K562 (cell line): ENCODE data around the gene DDX54. TPM values are rescaled to one million over a fixed set of nuclear protein-coding genes. Genes with fewer than 3 reads are reported as not detected.

Experiments used
- ATAC-seq: fragments of 200-7000 bp; cut with Tn5 transposase; 3 replicates; pipeline ENCODE4 v1.9.1; 2020; ENCODE audit warnings: moderate library complexity
- BruUV-seq: library from RNA; stranded (reverse); fragments of 400-500 nt; replicated peaks from 2 replicates; lab custom pipeline; 2021; lab: Mats Ljungman, UMichigan
- CTCF ChIA-PET: fragments of 300-600 bp; formaldehyde crosslinking; extraction: SDS; loops from one replicate; lab custom pipeline; 2021; ENCODE audit warnings: low intra/inter-chr PET ratio; lab: Yijun Ruan, JAX
- POLR2A ChIA-PET: fragments of 300-600, 350-650 bp; sonication (Branson Sonifier 250); formaldehyde crosslinking; extraction: SDS; loops from one replicate; lab custom pipeline; 2021; ENCODE audit warnings: antibody characterized with exemption, inconsistent platforms; lab: Yijun Ruan, JAX
- DNase-seq, 4 experiments: peaks; one replicate each; pipeline versions ENCODE4 v3.0.0 to v3.0.0-alpha.2; 2011 to 2018; ENCODE audit warnings: low spot score in 3 of 4, mixed read lengths in 3 of 4; ENCODE audit errors: extremely low read depth in 1 of 4
- FAIRE-seq: peaks from 2 replicates; lab custom pipeline; 2011; peaks lifted over from hg19 to GRCh38; lab: Jason Lieb, UNC
- H2AFZ ChIP-seq: 2 replicates; pipeline ENCODE4 v1.6.0; 2011; ENCODE audit warnings: low read depth, low read length, control low read depth, inconsistent platforms
- H3K27ac ChIP-seq: fragments of 200-600 bp; 3 replicates; pipeline ENCODE4 v1.8.0; 2011; ENCODE audit warnings: low read depth, mild to moderate bottlenecking, control low read depth, inconsistent platforms, low read length, moderate library complexity, mixed read lengths; ENCODE audit errors: extremely low read depth
- H3K27me3 ChIP-seq, 2 experiments: fragments of 300-600 bp in 1 of 2; 2 replicates in 1 of 2; 3 replicates in 1 of 2; pipeline versions ENCODE4 v1.6.0 to v1.8.0; 2011; ENCODE audit warnings: inconsistent platforms in 2 of 2, low read length in 2 of 2, mild to moderate bottlenecking in 1 of 2, mixed read lengths in 1 of 2, moderate library complexity in 1 of 2; ENCODE audit not compliant: control insufficient read depth in 2 of 2, insufficient read depth in 2 of 2
- H3K36me3 ChIP-seq: fragments of 300-600 bp; 3 replicates; pipeline ENCODE4 v1.8.0; 2011; ENCODE audit warnings: mild to moderate bottlenecking, low read length, inconsistent platforms; ENCODE audit not compliant: control insufficient read depth, insufficient read depth
- H3K4me1 ChIP-seq, 2 experiments: fragments of 200-600 bp in 1 of 2; replicated peaks in 1 of 2; 2 replicates in 1 of 2; 3 replicates in 1 of 2; pipeline versions ENCODE4 v1.5.1 to v1.8.0; 2011; ENCODE audit warnings: inconsistent platforms in 2 of 2, low read length in 2 of 2, mild to moderate bottlenecking in 1 of 2, mixed read lengths in 1 of 2, moderate library complexity in 1 of 2; ENCODE audit not compliant: control insufficient read depth in 2 of 2, insufficient read depth in 2 of 2
- H3K4me2 ChIP-seq: 2 replicates; pipeline ENCODE4 v1.6.1; 2011; ENCODE audit warnings: low read length, control low read depth, inconsistent platforms, mixed read lengths; ENCODE audit not compliant: insufficient read depth
- H3K4me3 ChIP-seq: fragments of 200-600 bp; sonication (generic), shearing (Covaris generic); 2 replicates; pipeline ENCODE4 v1.5.1; 2016; ENCODE audit warnings: control low read depth, inconsistent platforms
- H3K79me2 ChIP-seq: fragments of 200-600 bp; 3 replicates; pipeline ENCODE4 v1.8.0; 2011; ENCODE audit warnings: low read length, inconsistent platforms; ENCODE audit not compliant: control insufficient read depth, insufficient read depth
- H3K9ac ChIP-seq, 2 experiments: 2 replicates each; pipeline versions ENCODE4 v1.6.0 to v1.6.1; 2011; ENCODE audit warnings: low read depth in 2 of 2, low read length in 2 of 2, control low read depth in 1 of 2, inconsistent platforms in 1 of 2, mild to moderate bottlenecking in 1 of 2, mixed read lengths in 1 of 2; ENCODE audit not compliant: insufficient read depth in 1 of 2
- H3K9me1 ChIP-seq: one replicate; pipeline ENCODE4 v1.6.0; 2011; ENCODE audit warnings: inconsistent platforms, mild to moderate bottlenecking, low read length, moderate library complexity; ENCODE audit not compliant: control insufficient read depth, insufficient read depth
- H3K9me3 ChIP-seq: replicated peaks from 2 replicates; pipeline ENCODE4 v1.5.1; 2011; ENCODE audit warnings: low read depth, low read length, inconsistent platforms; ENCODE audit not compliant: control insufficient read depth, insufficient read depth
- H4K20me1 ChIP-seq: replicated peaks from 2 replicates; pipeline ENCODE4 v1.6.1; 2011; ENCODE audit warnings: low read length, inconsistent platforms, mixed read lengths; ENCODE audit not compliant: control insufficient read depth, insufficient read depth
- FOSL1 ChIP-seq: fragments of 200-800 bp; sonication (Bioruptor generic); conservative IDR thresholded peaks from 2 replicates; pipeline ENCODE4 v1.6.1; 2016; ENCODE audit warnings: missing genetic modification characterization, missing compliant biosample characterization
- FOXO4 ChIP-seq: fragments of 450-650 bp; formaldehyde crosslinking; IDR thresholded peaks from 2 replicates; pipeline ENCODE4 v1.4.0; 2020; ENCODE audit warnings: mild to moderate bottlenecking, moderate library complexity
- ZBTB33 ChIP-seq: sonication (generic); formaldehyde crosslinking; IDR thresholded peaks from 2 replicates; pipeline ENCODE4 v1.8.1; 2023; ENCODE audit warnings: mild to moderate bottlenecking, missing genetic modification reagents
- WGBS: fragments of 100-300 bp; shearing (Covaris generic); methylation state at CpG from one replicate; pipeline ENCODE4 v1.1.6; 2016; ENCODE audit warnings: low coverage, mixed read lengths; ENCODE audit not compliant: insufficient coverage; ENCODE audit errors: missing lambda C conversion rate; 5-methylcytosine and 5-hydroxymethylcytosine counted together
- in situ Hi-C: fragments of 300-500 bp; cut with MboI; formaldehyde crosslinking; loops from 4 replicates; pipeline ENCODE4 v1.15.0; 2018; ENCODE audit warnings: inconsistent platforms, mixed read lengths
- intact Hi-C: fragments of 100-400 bp; cut with micrococcal nuclease; formaldehyde crosslinking; loops from 2 replicates; pipeline ENCODE4 v1.14.2; 2022
- polyA plus RNA-seq, 8 experiments: library from polyadenylated mRNA; depleted of rRNA in 4 of 8; stranded (reverse) in 5 of 8; unstranded in 3 of 8; fragments of >200 nt; fragmentation: Nextera tagmentation in 2 of 8; fragmentation: Illumina TruSeq in 1 of 8; extraction: Ambion mirVana in 2 of 8; extraction: Trizol in 1 of 8; gene quantifications; 2 replicates each; pipeline versions ENCODE4 v1.2.1 to v1.2.3, GENCODE V29; 2011 to 2014; ENCODE audit warnings: inconsistent platforms in 1 of 8, missing spikeins in 1 of 8
- total RNA-seq, 7 experiments: library from RNA; depleted of rRNA in 6 of 7; stranded (reverse); fragments of >200 nt in 6 of 7; fragmentation: Illumina TruSeq in 2 of 7; extraction: Trizol in 2 of 7; gene quantifications; 2 replicates each; pipeline versions ENCODE4 v1.2.1 to v1.2.3, GENCODE V29; 2011 to 2021; ENCODE audit warnings: low replicate concordance in 1 of 7

DDX54 gene
- total and polyA plus RNA-seq, 9 of the 15 experiments (the other 6 are each of a cell fraction or from before 2014, with no cell fraction given), result 1.4 to 135 (median 51.4) TPM

- no peaks in the 10 kb centered on the region for H3K79me2 ChIP-seq
- CTCF ChIA-PET, result no interaction called here
- H3K9me1 ChIP-seq, result peaks cover 4% of the 10 kb centered on the region
- H3K27me3 ChIP-seq, result no peaks in the 10 kb centered on the region
- no peak overlapping the region; a peak in 1 of 4 replicates for H3K9ac ChIP-seq
- in situ Hi-C loops (no loop called here), intact Hi-C loops (no loop called here)
- no peak overlapping the region for H3K4me2 ChIP-seq
- peaks cover 9 to 41% of the 10 kb centered on the region in 2 experiments for H3K4me1 ChIP-seq
- FAIRE-seq, result no peak
- POLR2A ChIA-PET, result interaction anchor here (0.7 kb wide), 1 partner anchor 104 kb away, joined by 3 read pairs; no protein-coding TSS in a partner anchor
- no peak overlapping the region for H3K27ac ChIP-seq
- BruUV-seq, result no TSS peak
- no peak for ATAC-seq
- peaks cover 27% of the 10 kb centered on the region for H4K20me1 ChIP-seq
- H2AFZ ChIP-seq, result no peak overlapping the region
- peaks cover 93% of the 10 kb centered on the region for H3K36me3 ChIP-seq
- DNase-seq, result no peak
- 96% methylated on average over 10 of the region's 13 CpGs for WGBS
- TF ChIP-seq ZBTB33 (peak; percentile 62; the same call in 1 of the 2 replicates), FOXO4 (CRISPR knock-in tag) (no peak), FOSL1 (no peak)
- H3K4me3 ChIP-seq, result no peak overlapping the region
- H3K9me3 ChIP-seq, result no peaks in the 10 kb centered on the region
Observed at GRCh38 chr12:113164014-113164413, 21.3 kb downstream of the DDX54 start.
